K562 (cell line): ENCODE measurements around the gene MCM6. TPM values are rescaled to one million over a fixed set of nuclear protein-coding genes. Genes with fewer than 3 reads are reported as not detected.

ENCODE experiments used
- ATAC-seq: fragments of 200-7000 bp; cut with Tn5 transposase; 3 replicates; pipeline ENCODE4 v1.9.1; 2020; ENCODE audit warnings: moderate library complexity
- BruUV-seq: library from RNA; stranded (reverse); fragments of 400-500 nt; replicated peaks from 2 replicates; lab custom pipeline; 2021; lab: Mats Ljungman, UMichigan
- CTCF ChIA-PET: fragments of 300-600 bp; formaldehyde crosslinking; extraction: SDS; loops from one replicate; lab custom pipeline; 2021; ENCODE audit warnings: low intra/inter-chr PET ratio; lab: Yijun Ruan, JAX
- POLR2A ChIA-PET: fragments of 300-600, 350-650 bp; sonication (Branson Sonifier 250); formaldehyde crosslinking; extraction: SDS; loops from one replicate; lab custom pipeline; 2021; ENCODE audit warnings: antibody characterized with exemption, inconsistent platforms; lab: Yijun Ruan, JAX
- DNase-seq, 4 experiments: peaks; one replicate each; pipeline versions ENCODE4 v3.0.0 to v3.0.0-alpha.2; 2011 to 2018; ENCODE audit warnings: low spot score in 3 of 4, mixed read lengths in 3 of 4; ENCODE audit errors: extremely low read depth in 1 of 4
- FAIRE-seq: peaks from 2 replicates; lab custom pipeline; 2011; peaks lifted over from hg19 to GRCh38; lab: Jason Lieb, UNC
- H2AFZ ChIP-seq: 2 replicates; pipeline ENCODE4 v1.6.0; 2011; ENCODE audit warnings: low read depth, low read length, control low read depth, inconsistent platforms
- H3K27ac ChIP-seq: fragments of 200-600 bp; 3 replicates; pipeline ENCODE4 v1.8.0; 2011; ENCODE audit warnings: low read depth, mild to moderate bottlenecking, control low read depth, inconsistent platforms, low read length, moderate library complexity, mixed read lengths; ENCODE audit errors: extremely low read depth
- H3K27me3 ChIP-seq, 2 experiments: fragments of 300-600 bp in 1 of 2; 2 replicates in 1 of 2; 3 replicates in 1 of 2; pipeline versions ENCODE4 v1.6.0 to v1.8.0; 2011; ENCODE audit warnings: inconsistent platforms in 2 of 2, low read length in 2 of 2, mild to moderate bottlenecking in 1 of 2, mixed read lengths in 1 of 2, moderate library complexity in 1 of 2; ENCODE audit not compliant: control insufficient read depth in 2 of 2, insufficient read depth in 2 of 2
- H3K36me3 ChIP-seq: fragments of 300-600 bp; 3 replicates; pipeline ENCODE4 v1.8.0; 2011; ENCODE audit warnings: mild to moderate bottlenecking, low read length, inconsistent platforms; ENCODE audit not compliant: control insufficient read depth, insufficient read depth
- H3K4me1 ChIP-seq, 2 experiments: fragments of 200-600 bp in 1 of 2; replicated peaks in 1 of 2; 2 replicates in 1 of 2; 3 replicates in 1 of 2; pipeline versions ENCODE4 v1.5.1 to v1.8.0; 2011; ENCODE audit warnings: inconsistent platforms in 2 of 2, low read length in 2 of 2, mild to moderate bottlenecking in 1 of 2, mixed read lengths in 1 of 2, moderate library complexity in 1 of 2; ENCODE audit not compliant: control insufficient read depth in 2 of 2, insufficient read depth in 2 of 2
- H3K4me2 ChIP-seq: 2 replicates; pipeline ENCODE4 v1.6.1; 2011; ENCODE audit warnings: low read length, control low read depth, inconsistent platforms, mixed read lengths; ENCODE audit not compliant: insufficient read depth
- H3K4me3 ChIP-seq: fragments of 200-600 bp; sonication (generic), shearing (Covaris generic); 2 replicates; pipeline ENCODE4 v1.5.1; 2016; ENCODE audit warnings: control low read depth, inconsistent platforms
- H3K79me2 ChIP-seq: fragments of 200-600 bp; 3 replicates; pipeline ENCODE4 v1.8.0; 2011; ENCODE audit warnings: low read length, inconsistent platforms; ENCODE audit not compliant: control insufficient read depth, insufficient read depth
- H3K9ac ChIP-seq, 2 experiments: 2 replicates each; pipeline versions ENCODE4 v1.6.0 to v1.6.1; 2011; ENCODE audit warnings: low read depth in 2 of 2, low read length in 2 of 2, control low read depth in 1 of 2, inconsistent platforms in 1 of 2, mild to moderate bottlenecking in 1 of 2, mixed read lengths in 1 of 2; ENCODE audit not compliant: insufficient read depth in 1 of 2
- H3K9me1 ChIP-seq: one replicate; pipeline ENCODE4 v1.6.0; 2011; ENCODE audit warnings: inconsistent platforms, mild to moderate bottlenecking, low read length, moderate library complexity; ENCODE audit not compliant: control insufficient read depth, insufficient read depth
- H3K9me3 ChIP-seq: replicated peaks from 2 replicates; pipeline ENCODE4 v1.5.1; 2011; ENCODE audit warnings: low read depth, low read length, inconsistent platforms; ENCODE audit not compliant: control insufficient read depth, insufficient read depth
- H4K20me1 ChIP-seq: replicated peaks from 2 replicates; pipeline ENCODE4 v1.6.1; 2011; ENCODE audit warnings: low read length, inconsistent platforms, mixed read lengths; ENCODE audit not compliant: control insufficient read depth, insufficient read depth
- COPS2 ChIP-seq: fragments of 450-650 bp; conservative IDR thresholded peaks from 2 replicates; pipeline ENCODE4 v1.6.1; 2016; ENCODE audit warnings: mild to moderate bottlenecking, moderate library complexity
- NR3C1 ChIP-seq: sonication (generic); formaldehyde crosslinking; IDR thresholded peaks from 2 replicates; pipeline ENCODE4 v1.8.1; 2022; ENCODE audit warnings: missing genetic modification reagents
- PML ChIP-seq: IDR thresholded peaks from 2 replicates; pipeline ENCODE4 v1.6.1; 2012; ENCODE audit warnings: low read length, inconsistent platforms
- RAD21 ChIP-seq, 2 experiments: fragments of 250-450 bp in 1 of 2; fragments of 450-650 bp in 1 of 2; sonication (Bioruptor Pico) in 1 of 2; formaldehyde crosslinking in 1 of 2; IDR thresholded peaks in 1 of 2; conservative IDR thresholded peaks in 1 of 2; 2 replicates each; pipeline versions ENCODE4 v1.4.0 to v1.8.0; 2020 to 2022; ENCODE audit warnings: mild to moderate bottlenecking in 2 of 2, moderate library complexity in 1 of 2
- ZNF174 ChIP-seq: fragments of 250-450 bp; sonication (Bioruptor Pico); IDR thresholded peaks from 2 replicates; pipeline ENCODE4 v1.4.0; 2020; ENCODE audit warnings: mild to moderate bottlenecking
- ZNF316 ChIP-seq: fragments of 450-650 bp; IDR thresholded peaks from 2 replicates; pipeline ENCODE4 v1.6.1; 2016
- ZNF778 ChIP-seq: fragments of 450-650 bp; formaldehyde crosslinking; IDR thresholded peaks from 2 replicates; pipeline ENCODE4 v1.4.0; 2020; ENCODE audit warnings: mild to moderate bottlenecking, moderate library complexity
- WGBS: fragments of 100-300 bp; shearing (Covaris generic); methylation state at CpG from one replicate; pipeline ENCODE4 v1.1.6; 2016; ENCODE audit warnings: low coverage, mixed read lengths; ENCODE audit not compliant: insufficient coverage; ENCODE audit errors: missing lambda C conversion rate; 5-methylcytosine and 5-hydroxymethylcytosine counted together
- in situ Hi-C: fragments of 300-500 bp; cut with MboI; formaldehyde crosslinking; loops from 4 replicates; pipeline ENCODE4 v1.15.0; 2018; ENCODE audit warnings: inconsistent platforms, mixed read lengths
- intact Hi-C: fragments of 100-400 bp; cut with micrococcal nuclease; formaldehyde crosslinking; loops from 2 replicates; pipeline ENCODE4 v1.14.2; 2022
- polyA plus RNA-seq, 8 experiments: library from polyadenylated mRNA; depleted of rRNA in 4 of 8; stranded (reverse) in 5 of 8; unstranded in 3 of 8; fragments of >200 nt; fragmentation: Nextera tagmentation in 2 of 8; fragmentation: Illumina TruSeq in 1 of 8; extraction: Ambion mirVana in 2 of 8; extraction: Trizol in 1 of 8; gene quantifications; 2 replicates each; pipeline versions ENCODE4 v1.2.1 to v1.2.3, GENCODE V29; 2011 to 2014; ENCODE audit warnings: inconsistent platforms in 1 of 8, missing spikeins in 1 of 8
- total RNA-seq, 7 experiments: library from RNA; depleted of rRNA in 6 of 7; stranded (reverse); fragments of >200 nt in 6 of 7; fragmentation: Illumina TruSeq in 2 of 7; extraction: Trizol in 2 of 7; gene quantifications; 2 replicates each; pipeline versions ENCODE4 v1.2.1 to v1.2.3, GENCODE V29; 2011 to 2021; ENCODE audit warnings: low replicate concordance in 1 of 7

MCM6 gene
- total and polyA plus RNA-seq, 9 of the 15 experiments (the other 6 are each of a cell fraction or from before 2014, with no cell fraction given), result 42.6 to 133 (median 82.4) TPM

DNA sequence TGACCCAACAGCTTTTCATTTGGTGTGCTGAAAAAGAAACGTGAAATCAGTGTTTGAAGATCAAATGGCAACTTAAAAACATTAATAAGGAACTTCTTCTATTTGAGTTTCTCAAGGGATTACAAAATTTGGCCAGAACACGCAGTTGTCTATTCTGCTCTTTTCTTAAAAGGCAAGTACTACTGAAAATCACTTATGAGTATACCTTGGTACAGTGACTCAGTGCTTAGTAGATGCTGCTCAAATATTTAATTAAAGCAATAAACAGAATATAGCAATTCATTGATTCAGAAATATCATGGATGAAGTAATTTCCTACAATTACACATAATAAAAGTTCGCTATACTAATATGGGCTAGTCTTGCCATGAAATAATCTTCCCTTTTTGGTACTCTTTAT is 38.2 kb upstream of the MCM6 start:
- ChIA-PET POLR2A (interaction anchor here (1.1 to 1.2 kb wide), 2 partner anchors 169 to 470 kb away, joined by 3 to 5 read pairs; no protein-coding TSS in a partner anchor), CTCF (interaction anchor here (0.6 to 4.4 kb wide), 4 partner anchors 464 to 1798 kb away, joined by 3 to 36 read pairs (median 11); no protein-coding TSS in a partner anchor)
- in situ Hi-C loops (no loop called here), intact Hi-C loops (loop anchor here (5.0 to 10.0 kb wide), 3 partner anchors 160 to 1923 kb away; no protein-coding TSS in a partner anchor)
- no peak for ATAC-seq
- Histone ChIP-seq H3K36me3 (peaks cover 60% of the 10 kb centered on the region), H4K20me1 (no peaks in the 10 kb centered on the region), H3K9me1 (no peaks in the 10 kb centered on the region), H3K4me2 (no peak overlapping the region), H3K9ac (no peak overlapping the region), H3K79me2 (no peaks in the 10 kb centered on the region), H3K27me3 (no peaks in the 10 kb centered on the region), H3K27ac (no peak overlapping the region), H3K4me3 (no peak overlapping the region), H2AFZ (no peak overlapping the region), H3K4me1 (no peaks in the 10 kb centered on the region), H3K9me3 (no peaks in the 10 kb centered on the region)
- FAIRE-seq, result no peak
- 78% methylated on average over 3 of the region's 3 CpGs for WGBS
- no peak for TF ChIP-seq ZNF174 (CRISPR knock-in tag)
- no peak for TF ChIP-seq ZNF778 (CRISPR knock-in tag)
- no peak for TF ChIP-seq COPS2
- no peak for TF ChIP-seq NR3C1 (CRISPR knock-in tag)
- BruUV-seq, result no TSS peak
- DNase-seq, result no peak

DNA sequence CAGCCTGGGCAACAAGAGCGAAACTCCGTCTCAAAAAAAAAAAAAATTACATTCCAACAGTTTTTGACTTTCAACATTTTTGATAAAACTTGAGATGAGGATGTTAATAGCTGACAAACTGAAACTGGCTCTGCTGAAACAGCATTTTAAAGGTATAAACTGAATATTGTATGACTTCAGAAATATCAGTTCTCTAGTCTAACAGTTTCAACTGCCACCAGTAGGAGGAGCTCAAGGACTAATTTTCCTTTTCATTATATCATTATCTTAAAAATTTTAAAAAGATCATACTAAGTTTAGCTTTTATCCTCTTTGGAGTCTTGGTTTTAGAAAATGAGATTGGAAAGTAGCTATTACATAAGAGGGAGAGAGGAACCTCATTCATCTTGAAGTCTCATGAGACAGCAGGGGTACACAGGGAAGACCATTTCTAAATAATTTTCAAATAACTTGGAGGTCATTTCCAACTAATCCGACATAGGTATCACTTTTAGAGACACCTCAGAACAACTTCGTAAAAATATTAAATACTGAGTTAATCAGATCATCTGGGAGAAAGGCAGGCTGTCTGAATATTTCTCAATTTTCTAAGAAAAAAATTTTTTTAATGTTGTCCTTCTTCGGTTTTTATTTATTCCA is 37.6 kb upstream of the MCM6 start:
- 68% methylated on average over 5 of the region's 5 CpGs for WGBS
- Histone ChIP-seq H3K36me3 (peaks cover 62% of the 10 kb centered on the region), H3K4me2 (no peak overlapping the region), H3K9ac (no peak overlapping the region), H2AFZ (no peak overlapping the region), H4K20me1 (no peaks in the 10 kb centered on the region), H3K9me1 (no peaks in the 10 kb centered on the region), H3K27me3 (no peaks in the 10 kb centered on the region), H3K27ac (no peak overlapping the region), H3K9me3 (no peaks in the 10 kb centered on the region), H3K4me1 (no peaks in the 10 kb centered on the region), H3K4me3 (no peak overlapping the region), H3K79me2 (no peaks in the 10 kb centered on the region)
- intact Hi-C loops, result loop anchor here (1.0 to 10.0 kb wide), 4 partner anchors 161 to 1923 kb away; no protein-coding TSS in a partner anchor
- peak; percentile 48 for FAIRE-seq
- ATAC-seq, result peak; percentile 76
- CTCF ChIA-PET, result interaction anchor here (0.6 to 4.4 kb wide), 4 partner anchors 465 to 1938 kb away, joined by 3 to 36 read pairs (median 11); no protein-coding TSS in a partner anchor
- POLR2A ChIA-PET, result interaction anchor here (0.7 to 1.2 kb wide), 5 partner anchors 9 to 471 kb away, joined by 3 to 5 read pairs (median 4); no protein-coding TSS in a partner anchor
- DNase-seq, result peak; percentile 27 to 66 (median 32)
- no TSS peak for BruUV-seq
- in situ Hi-C loops, result no loop called here
- TF ChIP-seq ZNF316 (peak; percentile 45), PML (no peak), RAD21 (CRISPR knock-in tag; conservative IDR thresholded peaks at IDR 0.05 in 1 of 2, IDR thresholded peaks at IDR 0.05 in 1 of 2) (peak; percentile 62 to 70)
